Suprapubic skin (tissue), 4 donors: ENCODE data around the gene RPS18. TPM values are rescaled to one million over a fixed set of nuclear protein-coding genes. Genes with fewer than 3 reads are reported as not detected.

Experiments used
- DNase-seq, 2 donors: peaks; one replicate each; pipeline ENCODE4 v3.0.0-alpha.2; 2019; ENCODE audit warnings: low spot score in 2 of 2
- H3K27ac ChIP-seq: fragments of 200-600 bp; sonication (generic); one replicate; pipeline ENCODE4 v1.5.1; 2019
- H3K27me3 ChIP-seq: fragments of 200-600 bp; sonication (generic); one replicate; pipeline ENCODE4 v1.5.1; 2019
- H3K36me3 ChIP-seq: fragments of 200-600 bp; sonication (generic); one replicate; pipeline ENCODE4 v1.5.1; 2019
- H3K4me1 ChIP-seq: fragments of 200-600 bp; sonication (generic); one replicate; pipeline ENCODE4 v1.5.1; 2019
- H3K4me3 ChIP-seq: fragments of 200-600 bp; sonication (generic); one replicate; pipeline ENCODE4 v1.5.1; 2019; ENCODE audit warnings: mild to moderate bottlenecking
- H3K9me3 ChIP-seq: fragments of 200-600 bp; sonication (generic); one replicate; pipeline ENCODE4 v1.5.1; 2019
- EP300 ChIP-seq: sonication (generic); formaldehyde crosslinking; IDR thresholded peaks from one replicate; pipeline ENCODE4 v1.6.1; 2017; ENCODE audit warnings: antibody characterized with exemption
- POLR2A ChIP-seq, 2 donors: fragments of 450-650 bp; IDR thresholded peaks; one replicate each; pipeline ENCODE4 v1.6.1; 2017; ENCODE audit warnings: antibody characterized with exemption in 2 of 2, mild to moderate bottlenecking in 2 of 2, moderate library complexity in 2 of 2
- POLR2AphosphoS5 ChIP-seq, 3 donors: sonication (generic); formaldehyde crosslinking; IDR thresholded peaks; one replicate each; pipeline ENCODE4 v1.6.1; 2017; ENCODE audit warnings: antibody characterized with exemption in 3 of 3
- WGBS: methylation state at CpG from one replicate; pipeline ENCODE4 v1.1.5; 2018; 5-methylcytosine and 5-hydroxymethylcytosine counted together
- total RNA-seq, 4 donors: library from RNA; depleted of rRNA; stranded (reverse); fragments of >200 nt; gene quantifications; one replicate each; pipeline ENCODE4 v1.1.0, GENCODE V29; 2016
- TF ChIP-seq, protein P1 (sequence below), 2 donors: fragments of 200-600 bp in 1 of 2; fragments of 450-650 bp in 1 of 2; sonication (generic) in 1 of 2; IDR thresholded peaks; one replicate each; pipeline ENCODE4 v1.5.1; 2016 to 2019; ENCODE audit warnings: antibody characterized with exemption in 2 of 2, mild to moderate bottlenecking in 1 of 2, moderate library complexity in 1 of 2

The RPS18 gene
- total RNA-seq, 4 donors from 2014 or later: 2,261 to 4,381 (median 4,042) TPM

DNA sequence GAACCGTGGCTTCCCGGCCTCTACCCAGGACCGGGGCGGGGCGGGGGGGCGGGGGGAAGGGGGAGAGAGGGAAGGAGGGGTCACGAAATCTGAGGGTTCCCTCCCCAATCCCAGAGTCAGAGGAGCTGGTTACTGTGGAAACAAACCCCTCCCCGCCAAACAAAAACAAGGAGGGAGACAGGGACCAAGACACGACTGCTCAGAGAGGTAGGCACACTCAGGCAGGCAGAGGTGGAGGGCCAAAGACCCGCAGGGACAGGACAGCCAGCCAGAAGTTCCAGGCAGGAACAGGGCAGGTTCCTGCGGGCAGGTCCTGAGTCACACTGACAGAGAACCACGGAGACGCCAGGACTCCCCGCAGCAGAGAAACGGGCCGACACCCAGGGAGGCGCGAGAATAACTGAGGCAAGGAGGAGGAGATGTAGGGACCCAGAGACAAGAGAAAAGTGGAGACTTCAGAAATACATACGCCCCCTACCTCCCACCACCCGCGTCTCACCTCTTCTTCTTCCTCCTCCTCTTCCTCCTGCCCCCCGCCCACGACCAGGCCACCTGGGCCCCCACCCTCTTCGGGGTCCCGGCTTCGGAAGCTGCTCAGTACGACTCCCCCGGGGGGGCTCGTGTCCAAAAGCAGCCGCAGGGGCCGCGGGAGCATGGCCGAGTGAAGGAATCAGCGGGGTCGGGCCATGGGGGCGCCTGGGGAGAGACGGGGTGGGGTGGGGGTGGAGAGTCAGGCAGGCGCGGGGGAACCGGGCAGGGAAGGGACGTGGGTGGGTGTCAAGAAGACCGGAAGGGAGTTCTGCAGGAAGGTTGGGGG is 26.3 kb downstream of the RPS18 start:
- TF ChIP-seq POLR2A (IDR thresholded peaks at IDR 0.05) (peak; percentile 16 to 63), POLR2AphosphoS5 (IDR thresholded peaks at IDR 0.05) (peak in 2 of 3 donors; percentile 48 to 76), EP300 (no peak)
- H3K27me3 ChIP-seq: no peaks in the 10 kb centered on the region
- WGBS: under 1% methylated on average over 37 of the region's 42 CpGs
- H3K4me1 ChIP-seq: peaks cover 40% of the 10 kb centered on the region
- peaks cover 42% of the 10 kb centered on the region for H3K36me3 ChIP-seq
- DNase-seq: peak; percentile 89 to 92
- H3K4me3 ChIP-seq: peak overlapping the region; percentile 86
- no peaks in the 10 kb centered on the region for H3K9me3 ChIP-seq
- peak overlapping the region; percentile 96 for H3K27ac ChIP-seq

DNA sequence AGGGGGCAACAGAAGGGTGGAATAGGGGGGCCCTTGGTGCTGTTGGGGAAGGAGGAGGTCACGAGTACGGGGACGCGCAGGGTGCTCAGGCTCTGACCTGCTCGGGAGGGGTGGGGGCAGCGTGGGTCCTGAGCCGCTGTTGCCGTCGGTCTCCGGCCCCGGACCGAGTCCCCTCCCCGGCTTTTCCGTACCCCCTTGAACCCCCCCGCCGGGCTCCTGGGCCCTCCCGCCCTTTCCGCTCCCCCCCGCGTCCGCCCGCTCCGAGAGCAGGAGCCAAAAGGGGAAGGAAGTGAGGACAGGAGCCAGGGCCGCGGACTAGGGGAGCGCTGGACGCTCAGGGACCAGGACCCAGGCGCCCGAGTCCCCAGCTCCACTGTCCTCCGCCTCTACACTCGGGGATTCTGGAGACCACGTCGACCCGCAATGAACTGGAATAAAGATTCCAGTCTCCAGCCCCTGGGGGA is 26.9 kb downstream of the RPS18 start, which contains the start of gene RGL2:
Gene RGL2 (minus strand): TSS at position 170 of the 464 bp plus-strand sequence. CDS start 332 bp downstream, outside the sequence.
- H3K36me3 ChIP-seq: peaks cover 42% of the 10 kb centered on the region
- no peaks in the 10 kb centered on the region for H3K9me3 ChIP-seq
- peak within 1 kb of the TSS; percentile 86 for H3K4me3 ChIP-seq
- TF ChIP-seq POLR2AphosphoS5 (IDR thresholded peaks at IDR 0.05) (no peak), EP300 (no peak)
- 0% methylated on average over 13 of the region's 34 CpGs for WGBS
- no peaks in the 10 kb centered on the region for H3K27me3 ChIP-seq
- peak; percentile 93 to 94 for DNase-seq
- H3K27ac ChIP-seq: peak within 1 kb of the TSS; percentile 96
- H3K4me1 ChIP-seq: peaks cover 40% of the 10 kb centered on the region

DNA sequence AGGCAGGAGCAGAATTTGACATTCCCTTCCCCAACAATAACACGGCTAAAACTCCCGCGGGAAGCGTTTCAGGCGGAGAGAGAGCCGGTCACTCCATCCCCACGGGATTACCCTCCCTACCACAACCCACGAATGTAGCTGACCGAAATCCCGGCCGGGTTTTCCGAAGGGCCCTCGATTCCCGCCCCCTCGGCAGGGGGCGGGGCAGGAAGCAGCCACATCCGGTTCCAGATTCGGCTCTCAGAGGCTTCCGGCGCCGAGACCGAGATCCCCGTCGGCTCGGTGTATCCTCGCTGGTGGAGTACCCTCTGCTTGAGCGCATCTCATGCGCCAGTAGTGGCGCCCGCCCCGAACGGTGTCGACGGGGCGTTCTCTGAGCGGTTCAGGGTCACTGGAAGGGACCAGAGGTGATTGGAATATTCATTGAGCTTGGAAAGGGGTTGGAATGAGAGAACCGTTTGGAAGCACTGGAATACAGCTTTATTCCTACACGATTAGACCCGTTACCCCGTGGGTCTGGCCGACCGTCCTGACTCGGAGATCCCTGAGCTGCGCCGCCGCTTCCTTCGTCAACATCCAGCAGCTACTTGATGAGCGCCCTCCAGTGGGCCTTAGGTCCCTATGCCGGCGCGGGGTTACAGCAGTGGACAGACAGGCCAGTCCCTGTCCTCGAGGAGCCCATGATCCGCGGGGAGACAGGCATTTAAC is 27.5 kb downstream of the RPS18 start:
- H3K9me3 ChIP-seq: no peaks in the 10 kb centered on the region
- 0% methylated on average over 10 of the region's 54 CpGs for WGBS
- peak overlapping the region; percentile 86 for H3K4me3 ChIP-seq
- peak; percentile 95 to 96 for DNase-seq
- TF ChIP-seq POLR2A (IDR thresholded peaks at IDR 0.05) (peak in 1 of 2 donors; percentile 78), POLR2AphosphoS5 (IDR thresholded peaks at IDR 0.05) (peak; percentile 55 to 80 (median 70)), EP300 (no peak)
- TF ChIP-seq, protein P1, sequence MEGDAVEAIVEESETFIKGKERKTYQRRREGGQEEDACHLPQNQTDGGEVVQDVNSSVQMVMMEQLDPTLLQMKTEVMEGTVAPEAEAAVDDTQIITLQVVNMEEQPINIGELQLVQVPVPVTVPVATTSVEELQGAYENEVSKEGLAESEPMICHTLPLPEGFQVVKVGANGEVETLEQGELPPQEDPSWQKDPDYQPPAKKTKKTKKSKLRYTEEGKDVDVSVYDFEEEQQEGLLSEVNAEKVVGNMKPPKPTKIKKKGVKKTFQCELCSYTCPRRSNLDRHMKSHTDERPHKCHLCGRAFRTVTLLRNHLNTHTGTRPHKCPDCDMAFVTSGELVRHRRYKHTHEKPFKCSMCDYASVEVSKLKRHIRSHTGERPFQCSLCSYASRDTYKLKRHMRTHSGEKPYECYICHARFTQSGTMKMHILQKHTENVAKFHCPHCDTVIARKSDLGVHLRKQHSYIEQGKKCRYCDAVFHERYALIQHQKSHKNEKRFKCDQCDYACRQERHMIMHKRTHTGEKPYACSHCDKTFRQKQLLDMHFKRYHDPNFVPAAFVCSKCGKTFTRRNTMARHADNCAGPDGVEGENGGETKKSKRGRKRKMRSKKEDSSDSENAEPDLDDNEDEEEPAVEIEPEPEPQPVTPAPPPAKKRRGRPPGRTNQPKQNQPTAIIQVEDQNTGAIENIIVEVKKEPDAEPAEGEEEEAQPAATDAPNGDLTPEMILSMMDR (IDR thresholded peaks at IDR 0.05): peak; percentile 64 to 80
- H3K27ac ChIP-seq: peak overlapping the region; percentile 96
- peaks cover 42% of the 10 kb centered on the region for H3K36me3 ChIP-seq
- H3K27me3 ChIP-seq: no peaks in the 10 kb centered on the region
- peaks cover 40% of the 10 kb centered on the region for H3K4me1 ChIP-seq

DNA sequence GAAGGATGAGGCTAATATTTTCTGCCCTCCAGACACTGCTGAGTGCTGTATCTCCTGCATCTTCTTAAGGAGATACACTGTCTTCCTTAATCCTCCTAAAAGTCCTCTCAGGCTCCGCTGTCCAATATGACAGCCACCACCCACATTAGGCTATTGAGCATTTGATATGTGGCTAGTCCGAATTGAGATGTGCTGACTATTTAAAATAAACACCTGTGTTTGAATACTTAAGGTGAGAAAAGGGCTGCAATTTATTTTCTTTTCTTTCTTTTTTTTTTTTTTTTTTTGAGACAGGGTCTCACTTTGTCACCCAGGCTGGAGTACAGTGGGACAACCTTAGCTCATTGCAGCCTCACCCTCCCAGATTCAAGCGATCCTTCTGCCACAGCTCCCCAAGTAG is 30.0 kb downstream of the RPS18 start:
- H3K36me3 ChIP-seq: peaks cover 43% of the 10 kb centered on the region
- WGBS: 87% methylated on average over 3 of the region's 3 CpGs
- H3K27ac ChIP-seq: no peak overlapping the region
- DNase-seq: no peak
- no peaks in the 10 kb centered on the region for H3K27me3 ChIP-seq
- TF ChIP-seq POLR2AphosphoS5 (IDR thresholded peaks at IDR 0.05): no peak
- TF ChIP-seq, protein P1 (IDR thresholded peaks at IDR 0.05): no peak
- TF ChIP-seq EP300: no peak
- TF ChIP-seq POLR2A (IDR thresholded peaks at IDR 0.05): no peak
- no peaks in the 10 kb centered on the region for H3K9me3 ChIP-seq
- H3K4me3 ChIP-seq: no peak overlapping the region
- H3K4me1 ChIP-seq: peaks cover 40% of the 10 kb centered on the region

DNA sequence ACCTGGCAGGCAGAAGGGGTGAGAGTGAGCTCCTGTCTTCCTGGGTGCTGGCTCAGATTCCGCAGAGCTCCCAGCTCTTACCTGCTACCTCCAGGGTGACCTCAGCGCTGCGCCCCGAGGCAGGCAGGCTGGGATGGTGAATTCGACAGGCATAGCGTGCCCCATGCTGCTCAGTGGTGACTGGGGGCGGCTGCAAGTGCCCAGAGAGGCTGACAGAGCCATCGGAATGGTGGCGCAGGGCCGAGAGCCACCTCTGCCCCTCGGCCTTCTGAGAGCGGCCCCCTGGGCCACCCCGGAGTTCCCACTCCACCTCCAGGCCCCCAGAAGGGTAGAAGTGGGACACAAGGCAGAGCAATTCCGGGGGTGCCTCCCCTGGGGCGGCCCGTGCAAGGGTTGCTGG is 32.3 kb downstream of the RPS18 start:
- Histone ChIP-seq H3K9me3 (no peaks in the 10 kb centered on the region), H3K4me1 (peaks cover 25% of the 10 kb centered on the region), H3K27me3 (no peaks in the 10 kb centered on the region), H3K36me3 (peaks cover 48% of the 10 kb centered on the region), H3K4me3 (no peak overlapping the region), H3K27ac (no peak overlapping the region)
- no peak for DNase-seq
- 80% methylated on average over 2 of the region's 16 CpGs for WGBS
- TF ChIP-seq POLR2A (IDR thresholded peaks at IDR 0.05): no peak
- TF ChIP-seq, protein P1 (IDR thresholded peaks at IDR 0.05): no peak
- TF ChIP-seq POLR2AphosphoS5 (IDR thresholded peaks at IDR 0.05): no peak

DNA sequence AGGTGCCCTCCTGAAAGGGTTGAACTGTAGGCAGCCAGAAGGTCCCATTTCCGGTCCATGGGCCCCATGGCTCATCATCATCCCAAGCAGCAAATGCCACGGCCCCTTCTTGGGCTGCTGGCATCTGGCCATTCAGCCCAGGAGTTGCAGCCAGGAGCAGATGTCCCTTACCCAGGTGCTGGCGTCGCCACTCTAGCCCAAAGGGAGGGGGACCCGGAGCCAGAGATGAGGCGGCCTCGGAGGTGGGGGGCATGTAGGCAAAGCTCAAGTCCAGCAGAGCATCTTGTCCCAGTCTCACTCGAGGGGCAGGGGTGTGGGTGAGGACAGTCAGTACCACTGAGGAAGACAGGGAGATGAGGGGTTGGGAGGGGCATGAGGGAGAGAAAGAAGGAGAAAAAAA is 33.2 kb downstream of the RPS18 start:
- H3K36me3 ChIP-seq: peaks cover 48% of the 10 kb centered on the region
- 87% methylated on average over 8 of the region's 8 CpGs for WGBS
- H3K9me3 ChIP-seq: no peaks in the 10 kb centered on the region
- H3K27me3 ChIP-seq: no peaks in the 10 kb centered on the region
- TF ChIP-seq, protein P1 (IDR thresholded peaks at IDR 0.05): no peak
- TF ChIP-seq POLR2AphosphoS5 (IDR thresholded peaks at IDR 0.05) (no peak), EP300 (no peak), POLR2A (IDR thresholded peaks at IDR 0.05) (no peak)
- no peak overlapping the region for H3K27ac ChIP-seq
- peaks cover 22% of the 10 kb centered on the region for H3K4me1 ChIP-seq
- no peak overlapping the region for H3K4me3 ChIP-seq
- DNase-seq: no peak
